Measurements from ENCODE around the gene DPH3. TPM values are rescaled to one million over a fixed set of nuclear protein-coding genes. Genes with fewer than 3 reads are reported as not detected.

DPH3 gene
- total RNA-seq, 6 experiments from 2014 or later = 35.5 to 49.8 (median 44.3) TPM

DNA sequence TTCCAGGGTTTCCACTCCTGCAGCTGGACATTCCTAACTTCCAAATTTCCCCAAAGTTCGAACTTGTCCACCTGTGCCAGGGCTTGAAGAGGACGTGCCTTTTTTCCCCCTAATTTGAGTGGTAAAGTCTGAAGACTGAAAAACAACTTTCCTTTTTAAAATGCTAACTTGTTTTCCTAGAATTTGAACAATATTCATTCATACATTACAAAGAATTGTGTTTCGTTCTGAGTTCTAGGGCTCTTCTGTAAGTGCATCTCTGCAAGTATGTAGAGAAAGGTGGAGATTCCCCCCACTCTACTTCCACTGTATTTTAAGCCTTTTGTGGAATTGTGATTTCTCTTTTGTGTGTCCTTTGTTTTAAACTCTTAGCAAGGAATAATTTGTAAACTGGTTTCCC is 9.4 kb downstream of the DPH3 start:
- DNase-seq = no peak
- H3K9me3 Mint-ChIP-seq = no peaks in the 10 kb centered on the region
- H3K27ac Mint-ChIP-seq = no peak overlapping the region
- H3K4me3 Mint-ChIP-seq = no peak overlapping the region
- TF ChIP-seq, protein P1, sequence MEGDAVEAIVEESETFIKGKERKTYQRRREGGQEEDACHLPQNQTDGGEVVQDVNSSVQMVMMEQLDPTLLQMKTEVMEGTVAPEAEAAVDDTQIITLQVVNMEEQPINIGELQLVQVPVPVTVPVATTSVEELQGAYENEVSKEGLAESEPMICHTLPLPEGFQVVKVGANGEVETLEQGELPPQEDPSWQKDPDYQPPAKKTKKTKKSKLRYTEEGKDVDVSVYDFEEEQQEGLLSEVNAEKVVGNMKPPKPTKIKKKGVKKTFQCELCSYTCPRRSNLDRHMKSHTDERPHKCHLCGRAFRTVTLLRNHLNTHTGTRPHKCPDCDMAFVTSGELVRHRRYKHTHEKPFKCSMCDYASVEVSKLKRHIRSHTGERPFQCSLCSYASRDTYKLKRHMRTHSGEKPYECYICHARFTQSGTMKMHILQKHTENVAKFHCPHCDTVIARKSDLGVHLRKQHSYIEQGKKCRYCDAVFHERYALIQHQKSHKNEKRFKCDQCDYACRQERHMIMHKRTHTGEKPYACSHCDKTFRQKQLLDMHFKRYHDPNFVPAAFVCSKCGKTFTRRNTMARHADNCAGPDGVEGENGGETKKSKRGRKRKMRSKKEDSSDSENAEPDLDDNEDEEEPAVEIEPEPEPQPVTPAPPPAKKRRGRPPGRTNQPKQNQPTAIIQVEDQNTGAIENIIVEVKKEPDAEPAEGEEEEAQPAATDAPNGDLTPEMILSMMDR (IDR thresholded peaks at IDR 0.05) = no peak
- no peaks in the 10 kb centered on the region; the same call in 1 of the 2 replicates for H3K27me3 Mint-ChIP-seq (ENCODE audit: insufficient read depth)
- H3K4me1 Mint-ChIP-seq (ENCODE audit: low read depth) = 0 out of 2 replicates have a peak, but pooled peaks cover 8% of the 10 kb centered on the region
- H3K36me3 Mint-ChIP-seq (ENCODE audit: low read depth) = peaks cover 11% of the 10 kb centered on the region

DNA sequence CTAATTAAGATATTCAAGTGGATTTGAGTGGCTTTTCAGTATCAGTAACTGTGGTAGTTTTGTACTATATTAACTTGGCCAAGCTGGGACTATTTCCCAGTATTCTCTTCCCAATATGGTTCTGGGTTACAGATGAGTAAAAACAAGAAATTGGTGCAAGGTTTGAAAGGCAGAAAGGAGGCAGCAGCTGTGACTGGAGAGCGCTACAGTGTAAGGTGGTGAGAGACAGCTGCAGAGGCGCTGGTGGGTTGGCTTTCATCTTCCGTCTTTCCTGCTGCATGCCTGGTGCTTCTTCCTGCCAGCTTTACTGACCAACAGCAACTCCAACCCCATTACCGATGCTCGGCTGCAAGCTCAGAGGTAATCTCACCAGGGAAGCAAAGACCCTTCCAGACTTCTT is 9.8 kb downstream of the DPH3 start:
- Mint-ChIP-seq H3K4me3 (no peak overlapping the region), H3K4me1 (ENCODE audit: low read depth) (0 out of 2 replicates have a peak, but pooled peaks cover 8% of the 10 kb centered on the region), H3K27ac (no peak overlapping the region), H3K9me3 (no peaks in the 10 kb centered on the region), H3K36me3 (ENCODE audit: low read depth) (peaks cover 8% of the 10 kb centered on the region), H3K27me3 (ENCODE audit: insufficient read depth) (no peaks in the 10 kb centered on the region; the same call in 1 of the 2 replicates)
- no peak for DNase-seq
- TF ChIP-seq, protein P1 (IDR thresholded peaks at IDR 0.05) = no peak

- TF ChIP-seq, protein P1 (IDR thresholded peaks at IDR 0.05) = no peak
- Mint-ChIP-seq H3K4me3 (no peak overlapping the region), H3K4me1 (ENCODE audit: low read depth) (0 out of 2 replicates have a peak, but pooled peaks cover 8% of the 10 kb centered on the region), H3K36me3 (ENCODE audit: low read depth) (peaks cover 5% of the 10 kb centered on the region), H3K27ac (no peak overlapping the region), H3K27me3 (ENCODE audit: insufficient read depth) (no peaks in the 10 kb centered on the region; the same call in 1 of the 2 replicates), H3K9me3 (no peaks in the 10 kb centered on the region)
- no peak for DNase-seq
Measured at GRCh38 chr3:16253601-16254000, 11.1 kb downstream of the DPH3 start.

DNA sequence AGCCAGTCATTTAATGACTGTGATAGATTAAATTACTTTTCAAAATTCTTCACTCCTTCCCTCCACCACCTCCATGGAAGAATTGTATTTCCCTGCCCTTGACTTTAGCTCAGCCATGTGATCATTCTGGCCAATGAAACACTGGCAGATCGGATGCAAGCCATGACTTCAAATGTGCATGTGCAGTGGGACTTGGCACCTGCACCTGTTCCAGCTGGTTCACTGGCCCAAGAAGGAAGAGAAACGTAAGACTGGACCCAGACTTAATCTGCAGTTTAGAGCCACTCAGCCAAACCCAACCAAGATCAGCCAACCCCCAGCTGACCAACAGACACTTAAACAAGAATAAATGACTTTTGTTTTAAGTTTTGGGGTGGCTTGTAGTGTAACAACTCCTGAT is 11.8 kb downstream of the DPH3 start:
- Mint-ChIP-seq H3K4me3 (no peak overlapping the region), H3K9me3 (no peaks in the 10 kb centered on the region), H3K27ac (no peak overlapping the region), H3K36me3 (ENCODE audit: low read depth) (peaks cover 5% of the 10 kb centered on the region), H3K27me3 (ENCODE audit: insufficient read depth) (no peaks in the 10 kb centered on the region; the same call in 1 of the 2 replicates), H3K4me1 (ENCODE audit: low read depth) (peaks cover 12% of the 10 kb centered on the region)
- TF ChIP-seq, protein P1 (IDR thresholded peaks at IDR 0.05) = no peak
- no peak for DNase-seq

DNA sequence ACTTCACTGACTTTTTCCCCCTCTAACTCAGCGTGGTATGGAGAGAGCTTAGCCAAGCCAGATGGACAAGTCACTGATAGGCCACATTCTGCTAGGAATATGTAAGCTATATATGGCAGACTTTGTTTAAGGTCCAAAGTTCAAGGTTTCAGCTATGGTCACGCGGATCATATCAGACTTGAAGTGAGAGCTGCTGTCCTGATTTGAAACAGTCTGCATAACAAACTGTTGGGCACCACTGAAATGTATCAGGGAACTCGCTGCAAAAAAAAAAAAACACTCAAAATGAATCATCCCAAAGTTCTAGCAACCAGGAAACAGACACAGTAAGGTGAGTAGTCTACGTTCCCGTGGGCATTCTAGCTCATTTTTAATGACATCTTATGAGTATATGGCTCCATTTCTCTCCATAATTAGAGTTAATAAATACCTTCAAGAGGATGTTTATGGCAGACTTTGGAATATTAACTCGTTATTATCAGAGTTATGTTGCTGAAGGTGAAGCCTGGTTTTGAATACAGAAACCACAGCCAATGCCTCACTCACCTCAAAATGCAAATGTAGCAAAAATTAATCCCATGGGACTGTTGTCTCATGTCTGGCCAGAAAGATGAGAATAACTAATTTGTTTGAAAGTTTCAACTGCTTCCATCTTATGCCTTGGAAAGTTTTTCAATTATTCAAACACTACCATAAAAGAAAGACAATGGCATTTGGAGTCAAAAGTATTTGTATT is 12.3 kb downstream of the DPH3 start:
- H3K4me3 Mint-ChIP-seq = no peak overlapping the region
- H3K4me1 Mint-ChIP-seq (ENCODE audit: low read depth) = peaks cover 18% of the 10 kb centered on the region
- H3K36me3 Mint-ChIP-seq (ENCODE audit: low read depth) = peaks cover 5% of the 10 kb centered on the region
- H3K9me3 Mint-ChIP-seq = no peaks in the 10 kb centered on the region
- DNase-seq = no peak
- TF ChIP-seq, protein P1 (IDR thresholded peaks at IDR 0.05) = no peak
- H3K27me3 Mint-ChIP-seq (ENCODE audit: insufficient read depth) = no peaks in the 10 kb centered on the region; the same call in 1 of the 2 replicates
- no peak overlapping the region for H3K27ac Mint-ChIP-seq
